Measurements from ENCODE around the gene GUCA2A. TPM values are rescaled to one million over a fixed set of nuclear protein-coding genes. Genes with fewer than 3 reads are reported as not detected.

The GUCA2A gene
- total RNA-seq, 1 donor from 2014 or later, result not detected

- Histone ChIP-seq H2AFZ (ENCODE audit: low read depth, low read length) (no peak overlapping the region), H4K20me1 (ENCODE audit: insufficient read depth, low read length) (no peaks in the 10 kb centered on the region), H3K4me2 (ENCODE audit: low read length) (no peak overlapping the region), H3K36me3 (ENCODE audit: insufficient read depth, low read length) (no peaks in the 10 kb centered on the region), H3K79me2 (ENCODE audit: insufficient read depth, low read length) (no peaks in the 10 kb centered on the region), H3K4me1 (ENCODE audit: insufficient read depth, low read length) (peaks cover 5% of the 10 kb centered on the region), H3K4me3 (ENCODE audit: insufficient read depth, low read depth, low read length) (no peak overlapping the region), H3K9ac (ENCODE audit: low read length) (no peak overlapping the region), H3K9me3 (ENCODE audit: insufficient read depth, low read depth, low read length) (peaks cover 4% of the 10 kb centered on the region), H3K27me3 (ENCODE audit: insufficient read depth, low read length) (no peaks in the 10 kb centered on the region), H3K27ac (ENCODE audit: low read depth, low read length) (no peak overlapping the region)
- peaks cover 12% of the 10 kb centered on the region for H3K9me3 Mint-ChIP-seq (ENCODE audit: unreplicated experiment)
- TF ChIP-seq CTCF (IDR thresholded peaks at IDR 0.05; ENCODE audit: insufficient read depth, low read depth, low read length) (no peak), EZH2 (IDR thresholded peaks at IDR 0.05; ENCODE audit: insufficient read depth, low read length) (no peak)
- DNase-seq (ENCODE audit: low read depth), result no peak
- H3K4me1 Mint-ChIP-seq (ENCODE audit: low read depth, unreplicated experiment), result peaks cover 19% of the 10 kb centered on the region
- FAIRE-seq, result no peak
- no peak overlapping the region for H3K4me3 Mint-ChIP-seq (ENCODE audit: unreplicated experiment)
- no peak overlapping the region for H3K27ac Mint-ChIP-seq (ENCODE audit: unreplicated experiment)
- H3K36me3 Mint-ChIP-seq (ENCODE audit: low read depth, unreplicated experiment), result no peaks in the 10 kb centered on the region
- peaks cover 8% of the 10 kb centered on the region for H3K27me3 Mint-ChIP-seq (ENCODE audit: low read depth, unreplicated experiment)
Observed at GRCh38 chr1:42163536-42164503, 725 bp downstream of the GUCA2A start.

GRCh38 chr1:42163114-42163513 is 1.4 kb downstream of the GUCA2A start:
- no peaks in the 10 kb centered on the region for H3K36me3 Mint-ChIP-seq (ENCODE audit: low read depth, unreplicated experiment)

More at GRCh38 chr1:42163114-42163513, 1.4 kb downstream of the GUCA2A start:
- Mint-ChIP-seq H3K27me3 (ENCODE audit: low read depth, unreplicated experiment) (peaks cover 8% of the 10 kb centered on the region), H3K9me3 (ENCODE audit: unreplicated experiment) (peaks cover 12% of the 10 kb centered on the region), H3K4me3 (ENCODE audit: unreplicated experiment) (no peak overlapping the region), H3K27ac (ENCODE audit: unreplicated experiment) (no peak overlapping the region), H3K4me1 (ENCODE audit: low read depth, unreplicated experiment) (peaks cover 19% of the 10 kb centered on the region)
- H3K36me3 ChIP-seq (ENCODE audit: insufficient read depth, low read length), result no peaks in the 10 kb centered on the region
- TF ChIP-seq CTCF (IDR thresholded peaks at IDR 0.05; ENCODE audit: insufficient read depth, low read depth, low read length), result no peak
- no peak for TF ChIP-seq EZH2 (IDR thresholded peaks at IDR 0.05; ENCODE audit: insufficient read depth, low read length)
- H2AFZ ChIP-seq (ENCODE audit: low read depth, low read length), result no peak overlapping the region
- H3K27ac ChIP-seq (ENCODE audit: low read depth, low read length), result no peak overlapping the region
- peaks cover 5% of the 10 kb centered on the region for H3K4me1 ChIP-seq (ENCODE audit: insufficient read depth, low read length)
- H3K79me2 ChIP-seq (ENCODE audit: insufficient read depth, low read length), result no peaks in the 10 kb centered on the region
- H4K20me1 ChIP-seq (ENCODE audit: insufficient read depth, low read length), result no peaks in the 10 kb centered on the region
- peaks cover 4% of the 10 kb centered on the region for H3K9me3 ChIP-seq (ENCODE audit: insufficient read depth, low read depth, low read length)
- no peak for DNase-seq (ENCODE audit: low read depth)
- no peak overlapping the region for H3K4me2 ChIP-seq (ENCODE audit: low read length)
- no peak for FAIRE-seq
- no peak overlapping the region for H3K4me3 ChIP-seq (ENCODE audit: insufficient read depth, low read depth, low read length)
- no peak overlapping the region for H3K9ac ChIP-seq (ENCODE audit: low read length)
- no peaks in the 10 kb centered on the region for H3K27me3 ChIP-seq (ENCODE audit: insufficient read depth, low read length)

All from astrocyte (in vitro differentiated cells and primary cell).